ENCODE measurements around the gene NMRK2. TPM values are rescaled to one million over a fixed set of nuclear protein-coding genes. Genes with fewer than 3 reads are reported as not detected.
"Not testable (repeated sequence)": the region's sequence is repeated elsewhere in the genome, so short reads cannot be mapped to it uniquely, and the experiment has no call there.

Gene NMRK2
- total RNA-seq, 2 donors from 2014 or later: 0.51 to 2.3 TPM

GRCh38 chr19:3961007-3961406, 28.1 kb downstream of the NMRK2 start:
- DNase-seq (ENCODE audit: low spot score): no peak
- intact Hi-C loops (cut with DNase I): no loop called here

DNA sequence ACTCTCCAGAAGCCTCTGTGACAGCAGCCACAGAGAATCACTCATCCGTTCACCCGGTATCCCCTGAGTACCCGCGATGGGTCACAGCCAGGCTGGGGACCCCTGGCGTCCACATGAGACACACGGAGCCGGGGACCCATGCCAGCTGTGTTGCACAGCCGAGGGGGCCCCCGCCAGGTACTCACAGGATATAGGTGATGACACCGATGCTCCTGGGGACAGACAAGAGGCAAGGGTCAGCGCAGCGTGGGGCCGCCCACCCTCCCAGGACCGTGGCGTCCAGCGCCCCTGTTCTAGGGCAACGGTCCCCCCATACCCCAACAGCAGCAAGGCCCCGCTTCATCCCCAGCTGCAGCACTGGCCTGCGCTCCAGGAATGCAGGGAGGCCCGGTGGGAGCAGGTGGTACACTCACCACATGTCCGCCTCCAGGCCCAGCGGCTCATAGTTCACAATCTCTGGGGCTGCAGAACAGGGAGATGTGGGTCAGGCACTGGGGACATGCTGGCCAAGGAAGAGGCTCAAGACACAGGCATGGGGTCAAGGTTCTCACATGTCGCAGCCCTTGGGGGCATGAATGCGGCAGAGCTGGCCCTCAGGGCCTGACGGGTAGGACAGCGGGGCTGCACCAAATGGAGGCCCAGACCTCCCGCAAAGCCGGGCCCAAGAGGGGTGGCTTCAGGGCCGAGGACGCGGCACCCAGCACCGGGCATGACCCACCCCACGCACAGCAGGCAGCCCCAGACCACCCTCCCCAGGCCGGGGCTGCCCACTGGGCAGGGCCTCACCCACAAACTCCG, 30.8 kb downstream of the NMRK2 start:
- intact Hi-C loops (cut with DNase I): no loop called here
- DNase-seq (ENCODE audit: low spot score): no peak

DNA sequence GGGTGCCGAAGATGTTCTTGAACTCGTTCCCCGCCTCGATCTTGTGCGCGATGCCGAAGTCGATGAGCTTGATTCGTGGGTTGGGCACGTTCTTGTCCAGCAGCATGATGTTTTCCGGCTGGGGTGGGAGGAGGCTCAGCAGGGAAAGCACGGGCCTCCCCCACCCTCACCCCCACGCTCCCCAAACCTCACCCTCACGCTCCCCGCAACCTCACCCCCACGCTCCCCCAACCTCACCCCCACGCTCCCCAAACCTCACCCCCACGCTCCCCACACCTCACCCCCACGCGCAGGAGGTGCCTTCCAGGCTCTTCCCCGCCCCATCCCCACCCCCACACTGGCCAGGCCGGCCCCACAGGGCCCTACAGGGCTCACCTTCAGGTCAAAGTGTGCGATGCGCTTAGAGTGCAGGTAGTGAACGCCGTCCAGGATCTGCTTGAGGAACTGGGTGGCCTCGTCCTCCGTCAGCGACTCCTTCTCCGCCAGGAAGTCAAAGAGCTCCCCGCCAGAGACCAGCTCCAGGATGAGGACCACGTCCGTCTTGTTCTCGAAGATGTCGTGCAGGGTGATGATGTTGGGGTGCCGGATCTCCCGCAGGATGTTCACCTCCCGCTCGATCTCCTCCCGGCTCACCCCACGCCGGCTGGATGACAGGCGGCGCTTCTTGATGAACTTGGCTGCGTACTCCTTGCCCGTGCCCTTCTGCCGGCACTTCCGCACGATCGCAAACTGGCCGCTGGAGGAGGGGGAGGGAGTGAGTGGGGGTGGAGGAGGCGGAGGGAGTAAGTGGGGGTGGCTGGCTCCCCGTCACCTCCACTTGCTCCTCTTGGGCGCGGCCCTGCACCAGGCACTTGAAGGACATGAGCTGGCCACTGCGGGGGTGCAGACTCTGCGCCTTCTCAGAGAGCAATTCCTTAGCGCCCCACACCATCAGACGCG, 31.7 kb downstream of the NMRK2 start:
- intact Hi-C loops (cut with DNase I): no loop called here
- no peak for DNase-seq (ENCODE audit: low spot score)

DNA sequence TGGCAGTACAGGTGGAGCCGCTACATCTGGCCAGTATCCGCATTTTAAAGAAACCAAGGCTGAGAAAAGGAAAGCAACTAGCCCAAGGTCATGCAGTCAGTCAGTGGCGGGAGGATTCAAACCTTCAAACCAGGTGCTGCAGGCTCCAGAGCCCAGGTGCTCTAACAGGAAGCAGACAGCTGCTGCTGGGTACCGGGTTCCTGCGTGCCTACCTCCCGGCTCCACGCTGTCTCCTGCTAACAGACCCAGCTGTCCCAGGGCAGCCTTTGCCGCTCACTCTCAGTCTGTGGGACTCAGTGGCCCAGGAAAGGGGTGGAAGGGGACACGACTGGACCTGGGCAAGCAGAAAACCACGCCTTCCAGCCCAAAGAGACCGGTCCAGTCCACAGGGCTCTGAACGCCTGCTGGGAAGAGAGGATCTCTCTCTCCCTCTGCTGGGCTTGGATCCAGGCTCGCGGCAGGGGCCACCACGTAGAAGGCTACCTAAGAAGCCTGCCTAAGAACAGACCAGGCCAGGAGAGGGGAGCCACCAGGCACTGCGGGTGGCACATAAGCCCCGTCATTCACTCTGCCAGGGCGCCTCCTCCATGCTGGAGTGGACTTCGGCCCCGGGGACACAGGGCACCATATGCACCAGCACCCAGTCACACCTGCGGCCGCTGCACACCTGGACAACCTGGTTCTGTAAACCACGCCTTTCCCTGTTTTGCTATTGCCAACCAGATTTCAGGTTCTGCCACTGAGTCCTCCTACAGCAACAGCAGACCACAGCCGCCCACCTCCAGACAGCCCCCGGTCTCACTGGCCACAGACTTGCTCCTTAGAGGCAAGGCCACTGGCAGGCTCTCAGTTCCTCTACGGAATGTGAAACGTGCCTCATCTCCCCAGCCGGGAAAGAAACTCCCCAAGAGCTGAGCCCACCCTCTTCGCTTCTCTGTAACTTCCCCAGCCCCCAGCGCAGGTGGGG, 33.5 kb downstream of the NMRK2 start:
- intact Hi-C loops (cut with DNase I): no loop called here
- no peak for DNase-seq (ENCODE audit: low spot score)

- DNase-seq (ENCODE audit: low spot score); intact Hi-C loops (cut with DNase I): not testable (repeated sequence)
Observed at GRCh38 chr19:3967983-3968382, 35.1 kb downstream of the NMRK2 start.

DNA sequence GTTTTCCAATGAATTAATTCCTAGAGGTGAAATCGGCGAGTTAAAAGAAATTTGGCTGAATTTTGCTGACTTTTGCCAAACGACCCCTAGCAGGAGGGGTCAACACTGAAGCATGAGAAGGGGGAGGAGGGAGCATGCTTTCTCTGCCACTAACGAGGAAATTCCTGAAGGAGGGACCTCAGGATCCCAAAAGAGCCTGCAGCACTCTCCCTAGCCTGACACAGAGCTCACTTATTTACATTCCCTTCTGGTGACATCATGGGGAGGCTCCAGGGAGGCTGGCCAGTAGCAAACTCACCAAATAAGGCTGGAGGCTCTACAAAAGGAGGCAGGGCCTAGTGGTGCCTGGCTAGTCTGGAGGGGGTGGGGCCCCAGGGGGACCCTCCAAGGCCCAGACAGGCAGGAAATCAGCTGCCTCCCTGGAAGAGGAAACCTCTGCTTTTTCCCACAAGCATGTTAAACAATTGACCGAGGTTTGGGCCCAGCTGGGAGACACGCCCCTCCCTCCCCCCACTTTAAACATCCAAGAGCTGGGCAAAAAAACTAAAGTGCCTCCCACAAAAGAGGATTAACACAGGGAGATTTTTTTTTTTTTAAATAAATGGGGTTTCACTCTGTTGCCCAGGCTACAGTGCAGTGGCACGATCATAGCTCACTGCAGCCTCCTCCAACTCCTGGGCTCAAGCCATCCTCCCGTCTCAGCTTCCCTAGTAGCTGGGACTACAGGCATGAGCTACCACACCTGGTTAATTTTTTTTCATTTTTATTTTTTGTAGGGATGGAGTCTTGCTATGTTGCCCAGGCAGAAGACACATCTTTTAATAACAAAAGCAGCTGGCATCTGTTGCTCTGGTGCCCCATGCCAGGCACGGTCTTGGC, 35.9 kb downstream of the NMRK2 start:
- peak; percentile 94 for DNase-seq (ENCODE audit: low spot score)
- intact Hi-C loops (cut with DNase I): no loop called here

GRCh38 chr19:3969435-3970312, 36.8 kb downstream of the NMRK2 start:
- DNase-seq (ENCODE audit: low spot score): no peak
- intact Hi-C loops (cut with DNase I): no loop called here

DNA sequence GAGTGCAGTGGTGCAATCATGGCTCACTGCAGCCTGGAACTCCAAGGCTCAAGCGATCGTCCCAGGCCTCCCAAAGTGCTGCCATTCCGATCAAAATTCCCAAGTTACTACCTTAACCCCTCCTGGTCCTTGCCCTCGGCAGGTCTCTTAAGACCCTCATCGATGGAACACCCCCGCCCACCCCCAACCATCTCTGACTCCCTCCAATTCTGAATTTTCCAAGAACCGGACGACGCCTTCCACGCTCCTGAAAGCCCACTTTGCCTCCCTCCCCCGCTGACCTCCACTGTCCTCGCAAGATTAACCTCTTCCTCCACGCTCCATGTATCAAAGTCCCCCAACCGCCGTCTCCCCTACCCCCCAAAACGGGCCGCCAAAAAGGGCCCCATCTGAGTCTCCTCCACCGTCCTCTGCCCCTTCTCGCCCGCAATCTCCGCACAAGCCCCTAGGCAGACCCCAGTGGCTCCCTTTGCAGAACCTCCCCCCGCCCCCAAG, 37.5 kb downstream of the NMRK2 start:
- intact Hi-C loops (cut with DNase I): no loop called here

GRCh38 chr19:3970808-3971598, 38.1 kb downstream of the NMRK2 start, which contains the start of gene DAPK3:
Gene DAPK3, minus strand, starts transcription at chr19:3971099. Its CDS starts 1,364 bp downstream, at chr19:3969735.
- intact Hi-C loops (cut with DNase I): no loop called here

More for the DNA sequence above, 37.5 kb downstream of the NMRK2 start:
- no peak for DNase-seq (ENCODE audit: low spot score)

GRCh38 chr19:3975144-3975543, 42.3 kb downstream of the NMRK2 start:
- DNase-seq (ENCODE audit: low spot score): no peak
- intact Hi-C loops (cut with DNase I): no loop called here

More at GRCh38 chr19:3970808-3971598, 38.1 kb downstream of the NMRK2 start, which contains the start of gene DAPK3:
- DNase-seq (ENCODE audit: low spot score): peak; percentile 99

DNA sequence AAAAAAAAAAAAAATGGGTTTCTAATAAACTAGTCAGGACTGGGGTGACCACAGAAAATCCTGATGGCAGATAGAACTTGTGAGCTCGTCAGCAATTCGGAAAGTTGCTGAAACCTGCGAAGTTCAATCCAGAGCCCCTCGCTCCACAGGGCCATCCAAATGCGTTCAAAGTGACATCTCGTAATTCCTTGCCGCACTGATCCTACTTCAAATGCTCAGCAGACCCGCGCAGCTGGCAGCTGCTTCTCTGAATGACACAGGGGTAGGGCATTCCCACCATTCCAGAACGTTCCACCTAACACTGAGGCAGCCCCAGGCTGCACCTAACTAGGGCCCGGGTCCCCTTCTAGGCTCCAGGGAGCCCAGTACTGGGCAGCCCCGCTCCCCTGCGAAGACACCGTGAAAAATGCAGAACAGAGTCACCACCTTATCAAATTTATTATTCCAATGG, 42.8 kb downstream of the NMRK2 start:
- intact Hi-C loops (cut with DNase I): no loop called here
- DNase-seq (ENCODE audit: low spot score): no peak

DNA sequence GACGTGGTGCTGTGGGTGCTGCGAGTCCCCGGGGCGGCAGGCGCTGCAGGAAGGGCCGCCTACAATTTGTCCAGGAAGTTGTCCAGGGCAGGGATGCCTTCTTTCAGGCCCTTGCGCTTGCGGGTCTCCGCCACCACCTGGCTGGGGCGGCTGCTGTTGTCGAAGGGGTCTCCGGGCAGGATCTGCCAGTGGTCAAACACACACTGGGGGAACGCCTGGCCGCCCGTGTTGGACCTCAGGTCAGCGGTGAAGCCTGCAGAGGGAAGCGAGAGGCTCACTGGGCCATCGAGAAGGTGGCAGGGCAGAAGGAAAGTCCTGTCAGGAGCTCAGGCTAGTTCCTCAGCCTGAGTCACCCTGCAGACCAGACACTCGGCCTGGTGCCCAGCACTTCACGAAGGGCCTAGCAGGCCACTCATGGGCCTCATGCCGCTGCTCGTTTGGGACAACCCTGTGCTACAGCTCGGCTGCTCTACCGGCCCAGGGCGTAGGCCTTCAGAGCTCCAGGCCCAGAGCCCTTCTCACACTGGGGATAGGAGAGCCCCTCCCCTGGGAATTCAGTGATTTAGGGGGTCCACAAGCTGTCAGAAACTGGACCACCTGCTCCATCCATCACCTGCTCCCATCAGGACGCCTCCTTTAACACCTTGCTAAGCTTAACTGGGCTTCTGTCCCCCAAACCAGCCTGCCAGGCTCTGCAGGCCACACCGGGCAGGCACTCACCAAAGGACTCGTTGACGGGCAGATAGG, 43.8 kb downstream of the NMRK2 start:
- intact Hi-C loops (cut with DNase I): no loop called here
- DNase-seq (ENCODE audit: low spot score): peak; percentile 94

- DNase-seq (ENCODE audit: low spot score): no peak
- intact Hi-C loops (cut with DNase I): no loop called here
Observed at GRCh38 chr19:3977242-3978143, 44.6 kb downstream of the NMRK2 start.

- no peak for DNase-seq (ENCODE audit: low spot score)
- intact Hi-C loops (cut with DNase I): no loop called here
Observed at GRCh38 chr19:3978145-3978544, 45.3 kb downstream of the NMRK2 start.

All from posterior vena cava (tissue), 2 donors.